ENCODE measurements around the gene RTL10.

The RTL10 gene

DNA sequence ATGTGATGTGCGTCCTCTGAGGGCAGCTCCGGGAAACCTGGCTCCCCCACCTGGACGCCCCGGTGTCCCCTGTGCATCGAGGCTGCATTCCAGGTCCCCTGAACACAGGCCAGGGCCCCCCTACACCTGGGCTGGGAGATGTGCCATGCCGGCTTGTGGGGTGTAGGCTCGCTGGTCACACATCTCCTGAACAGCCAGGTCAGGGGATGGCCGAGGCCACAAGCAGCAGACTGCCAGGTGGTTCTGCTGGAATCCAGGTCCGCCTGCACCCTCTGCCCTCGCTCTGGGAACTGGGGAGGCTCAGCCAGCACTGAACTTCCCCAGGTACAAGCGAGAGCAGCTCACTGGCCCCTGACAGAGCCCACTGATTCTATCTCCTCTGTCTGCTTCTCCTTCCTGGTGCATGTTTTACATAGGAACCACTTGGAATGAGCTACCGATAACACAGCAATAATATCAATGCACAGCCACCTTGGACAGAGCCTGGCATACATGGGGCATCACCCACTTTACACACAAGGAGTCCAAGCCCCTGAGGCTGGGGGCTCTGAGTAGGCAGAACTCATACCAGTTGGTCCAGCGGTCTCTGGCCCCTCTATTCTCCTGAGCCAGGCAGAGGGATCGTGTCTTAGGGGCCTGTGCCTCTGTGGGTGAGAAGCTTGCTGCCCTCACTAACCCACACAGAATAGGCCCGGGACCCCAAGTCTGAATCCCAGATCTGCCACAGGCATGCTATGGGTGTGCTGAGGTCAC, 47.3 kb downstream of the RTL10 start:
- DNase-seq, result no peak

DNA sequence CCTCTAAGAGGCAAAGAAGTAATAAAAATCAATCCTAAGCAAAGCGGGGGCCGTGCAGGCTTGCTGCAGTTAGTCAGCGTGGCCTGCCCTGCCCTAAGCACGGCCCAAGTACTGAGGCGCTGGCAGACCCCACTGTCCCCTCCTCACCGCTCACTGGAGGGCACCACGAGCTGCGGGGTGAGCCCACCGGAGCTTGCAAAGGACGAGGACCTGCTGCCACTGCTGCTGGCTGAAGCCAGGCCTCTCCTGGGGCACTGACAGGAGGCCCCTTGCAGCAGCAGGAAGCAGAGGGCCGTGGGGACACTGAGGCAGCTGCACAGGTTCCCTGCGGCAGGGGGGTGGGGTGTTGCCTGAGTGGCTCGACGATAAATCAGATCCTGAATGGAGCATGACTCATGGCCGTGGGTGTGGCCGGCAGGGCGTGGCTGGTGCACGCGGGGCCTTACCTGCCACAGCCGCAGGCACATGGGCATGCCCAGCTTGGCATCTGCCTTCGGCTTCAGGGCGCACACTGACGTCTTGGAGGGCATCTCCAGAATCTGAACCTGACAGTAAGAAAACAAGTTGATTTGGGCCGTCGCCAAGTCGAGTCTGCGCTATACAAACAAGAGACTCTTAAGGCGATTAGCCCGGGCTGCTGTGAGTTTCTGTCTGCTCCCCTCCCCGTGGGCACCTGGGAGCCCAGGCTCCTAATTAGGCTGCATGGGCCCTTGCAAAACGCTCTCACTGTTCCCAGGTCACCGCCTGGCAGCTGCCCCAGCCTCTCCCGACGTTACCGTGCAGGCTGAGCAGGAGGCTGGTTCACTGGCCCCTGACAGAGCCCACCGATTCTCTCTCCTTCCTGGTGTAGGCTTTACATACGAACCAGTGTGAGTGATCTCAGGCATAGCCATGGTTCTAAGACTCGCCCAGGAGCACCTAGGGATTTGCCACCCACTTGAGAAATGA, 48.2 kb downstream of the RTL10 start:
- no peak for DNase-seq

DNA sequence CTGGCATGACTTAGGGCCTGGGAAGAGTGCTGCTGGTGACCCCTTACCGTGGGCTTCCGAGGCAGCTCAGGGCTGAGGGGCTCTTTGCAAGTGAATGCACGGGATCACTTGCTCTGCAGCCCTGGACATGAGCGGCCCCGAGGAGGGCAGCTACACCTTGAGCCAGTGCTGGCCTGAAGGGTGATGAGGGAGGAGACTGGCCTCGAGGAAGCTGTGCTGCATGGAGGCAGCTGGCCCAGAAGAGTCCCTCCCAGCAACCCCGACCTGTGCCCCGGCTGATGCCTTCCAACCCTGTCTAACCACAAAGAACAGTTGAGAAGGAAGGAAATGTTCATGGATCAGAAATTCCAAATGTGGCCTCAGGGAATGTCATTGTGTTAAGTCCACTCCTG, 48.9 kb downstream of the RTL10 start:
- no peak for DNase-seq

Data from central memory CD4-positive, alpha-beta T cell (primary cell).